HCT116 (cell line): ENCODE data around the gene HSPA13.

Experiments
- CEBPB ChIP-seq: IDR thresholded peaks from 2 replicates; pipeline ENCODE4 v1.6.1; 2012; ENCODE audit warnings: low read depth
- EZH2 ChIP-seq: fragments of 200-600 bp; sonication (generic); IDR thresholded peaks from 2 replicates; pipeline ENCODE4 v1.6.1; 2017; ENCODE audit warnings: antibody characterized with exemption, mixed run types
- EZH2phosphoT487 ChIP-seq: fragments of 200-600 bp; IDR thresholded peaks from 2 replicates; pipeline ENCODE4 v1.6.1; 2018; ENCODE audit warnings: antibody characterized with exemption, borderline replicate concordance
- POLR2A ChIP-seq: IDR thresholded peaks from 2 replicates; pipeline ENCODE4 v1.7.0; 2011; ENCODE audit warnings: borderline replicate concordance; ENCODE audit not compliant: insufficient read depth, insufficient read length; ENCODE audit errors: extremely low read depth
- POLR2AphosphoS5 ChIP-seq: IDR thresholded peaks from 2 replicates; pipeline ENCODE4 v1.6.1; 2011; ENCODE audit warnings: mild to moderate bottlenecking, low read depth, low read length, moderate library complexity
- RAD21 ChIP-seq: IDR thresholded peaks from 2 replicates; pipeline ENCODE4 v1.6.1; 2012; ENCODE audit warnings: low read depth, mild to moderate bottlenecking
- REST ChIP-seq: IDR thresholded peaks from 2 replicates; pipeline ENCODE4 v1.6.1; 2012; ENCODE audit warnings: low read depth
- SP1 ChIP-seq: IDR thresholded peaks from 2 replicates; pipeline ENCODE4 v1.6.1; 2012; ENCODE audit warnings: low read depth
- SRF ChIP-seq: IDR thresholded peaks from 2 replicates; pipeline ENCODE4 v1.6.1; 2012; ENCODE audit warnings: low read depth
- TCF7L2 ChIP-seq: IDR thresholded peaks from 2 replicates; pipeline ENCODE4 v1.7.0; 2011; ENCODE audit warnings: borderline replicate concordance, inconsistent platforms; ENCODE audit not compliant: insufficient read depth, insufficient read length; ENCODE audit errors: extremely low read depth
- ZBTB33 ChIP-seq: IDR thresholded peaks from 2 replicates; pipeline ENCODE4 v1.6.1; 2011; ENCODE audit warnings: mild to moderate bottlenecking, low read length, moderate library complexity; ENCODE audit not compliant: insufficient replicate concordance; ENCODE audit errors: extremely low read depth
- TF ChIP-seq, protein P1 (sequence below), 3 experiments: fragments of 200-600 bp in 1 of 3; sonication (generic) in 1 of 3; IDR thresholded peaks in 2 of 3; conservative IDR thresholded peaks in 1 of 3; 2 replicates each; pipeline ENCODE4 v1.5.1; 2012 to 2017; ENCODE audit warnings: low read depth in 2 of 3, low read length in 2 of 3, antibody characterized with exemption in 1 of 3, borderline replicate concordance in 1 of 3, control low read depth in 1 of 3, mild to moderate bottlenecking in 1 of 3, mixed read lengths in 1 of 3, mixed run types in 1 of 3, moderate library complexity in 1 of 3; ENCODE audit not compliant: insufficient read depth in 1 of 3

DNA sequence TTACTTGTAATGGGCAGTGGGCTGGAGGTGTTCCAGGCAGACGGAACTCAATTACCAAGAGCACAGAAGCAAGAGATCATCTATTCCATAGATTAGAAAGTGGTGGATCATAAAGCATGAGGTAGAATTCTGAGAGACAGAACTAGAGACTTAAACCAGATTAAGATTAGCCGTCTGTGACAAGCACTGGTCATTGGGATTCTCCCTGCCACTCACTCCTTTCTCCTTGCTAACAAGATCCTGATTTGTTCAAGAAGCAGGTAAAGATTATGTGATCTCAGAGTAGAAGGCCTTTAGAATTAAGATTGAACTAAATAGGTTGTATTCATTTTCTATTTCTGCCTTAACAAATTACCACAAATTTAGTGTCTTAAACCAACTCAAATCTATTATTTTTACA, 1.5 kb upstream of the HSPA13 start:
- TF ChIP-seq, protein P1, sequence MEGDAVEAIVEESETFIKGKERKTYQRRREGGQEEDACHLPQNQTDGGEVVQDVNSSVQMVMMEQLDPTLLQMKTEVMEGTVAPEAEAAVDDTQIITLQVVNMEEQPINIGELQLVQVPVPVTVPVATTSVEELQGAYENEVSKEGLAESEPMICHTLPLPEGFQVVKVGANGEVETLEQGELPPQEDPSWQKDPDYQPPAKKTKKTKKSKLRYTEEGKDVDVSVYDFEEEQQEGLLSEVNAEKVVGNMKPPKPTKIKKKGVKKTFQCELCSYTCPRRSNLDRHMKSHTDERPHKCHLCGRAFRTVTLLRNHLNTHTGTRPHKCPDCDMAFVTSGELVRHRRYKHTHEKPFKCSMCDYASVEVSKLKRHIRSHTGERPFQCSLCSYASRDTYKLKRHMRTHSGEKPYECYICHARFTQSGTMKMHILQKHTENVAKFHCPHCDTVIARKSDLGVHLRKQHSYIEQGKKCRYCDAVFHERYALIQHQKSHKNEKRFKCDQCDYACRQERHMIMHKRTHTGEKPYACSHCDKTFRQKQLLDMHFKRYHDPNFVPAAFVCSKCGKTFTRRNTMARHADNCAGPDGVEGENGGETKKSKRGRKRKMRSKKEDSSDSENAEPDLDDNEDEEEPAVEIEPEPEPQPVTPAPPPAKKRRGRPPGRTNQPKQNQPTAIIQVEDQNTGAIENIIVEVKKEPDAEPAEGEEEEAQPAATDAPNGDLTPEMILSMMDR (IDR thresholded peaks at IDR 0.05 in 2 of 3, conservative IDR thresholded peaks at IDR 0.05 in 1 of 3; ENCODE audit: borderline replicate concordance in 1 of 3, insufficient read depth in 1 of 3, low read depth in 2 of 3, low read length in 2 of 3): no peak
- TF ChIP-seq POLR2AphosphoS5 (no peak), EZH2 (no peak), TCF7L2 (no peak), REST (no peak), RAD21 (no peak), EZH2phosphoT487 (no peak), CEBPB (no peak), POLR2A (no peak), ZBTB33 (no peak), SP1 (no peak), SRF (no peak)
